RWPE2 (cell line): ENCODE results near the gene MTERF4.
A peak's percentile ranks its signal among the peaks of the same experiment; 100 is the strongest.

Source experiments
- ATAC-seq: fragments of 200-7000 bp; cut with Tn5 transposase; 3 replicates; pipeline ENCODE4 v1.9.1; 2021; ENCODE audit warnings: low read depth
- DNase-seq: peaks from one replicate; pipeline ENCODE4 v3.0.0-alpha.2; 2020; ENCODE audit warnings: low spot score
- H3K27ac ChIP-seq: fragments of 450-650 bp; 2 replicates; pipeline ENCODE4 v1.5.1; 2017; ENCODE audit warnings: mild to moderate bottlenecking; ENCODE audit not compliant: poor library complexity, severe bottlenecking
- H3K27me3 ChIP-seq: fragments of 250-450 bp; sonication (Bioruptor Pico); 2 replicates; pipeline ENCODE4 v1.5.1; 2021; ENCODE audit warnings: mild to moderate bottlenecking, moderate library complexity; ENCODE audit not compliant: insufficient read depth, poor library complexity, severe bottlenecking
- H3K36me3 ChIP-seq: fragments of 250-450 bp; sonication (Bioruptor Pico); 2 replicates; pipeline ENCODE4 v1.5.1; 2020; ENCODE audit warnings: low read depth, mild to moderate bottlenecking, moderate library complexity
- H3K4me1 ChIP-seq: fragments of 250-450 bp; sonication (Bioruptor Pico); 2 replicates; pipeline ENCODE4 v1.5.1; 2021; ENCODE audit warnings: mild to moderate bottlenecking, moderate library complexity; ENCODE audit not compliant: insufficient read depth, poor library complexity, severe bottlenecking
- H3K4me3 ChIP-seq: fragments of 250-450 bp; sonication (Bioruptor Pico); 2 replicates; pipeline ENCODE4 v1.5.1; 2021; ENCODE audit warnings: mild to moderate bottlenecking, moderate library complexity; ENCODE audit not compliant: severe bottlenecking
- H3K9me3 ChIP-seq: fragments of 250-450 bp; sonication (Bioruptor Pico); 2 replicates; pipeline ENCODE4 v1.5.1; 2021; ENCODE audit warnings: mild to moderate bottlenecking, moderate library complexity; ENCODE audit not compliant: severe bottlenecking
- CTCF ChIP-seq: fragments of 450-650 bp; IDR thresholded peaks from one replicate; pipeline ENCODE4 v1.5.1; 2017; ENCODE audit warnings: mild to moderate bottlenecking, moderate library complexity; ENCODE audit not compliant: poor library complexity, severe bottlenecking

Gene MTERF4

DNA sequence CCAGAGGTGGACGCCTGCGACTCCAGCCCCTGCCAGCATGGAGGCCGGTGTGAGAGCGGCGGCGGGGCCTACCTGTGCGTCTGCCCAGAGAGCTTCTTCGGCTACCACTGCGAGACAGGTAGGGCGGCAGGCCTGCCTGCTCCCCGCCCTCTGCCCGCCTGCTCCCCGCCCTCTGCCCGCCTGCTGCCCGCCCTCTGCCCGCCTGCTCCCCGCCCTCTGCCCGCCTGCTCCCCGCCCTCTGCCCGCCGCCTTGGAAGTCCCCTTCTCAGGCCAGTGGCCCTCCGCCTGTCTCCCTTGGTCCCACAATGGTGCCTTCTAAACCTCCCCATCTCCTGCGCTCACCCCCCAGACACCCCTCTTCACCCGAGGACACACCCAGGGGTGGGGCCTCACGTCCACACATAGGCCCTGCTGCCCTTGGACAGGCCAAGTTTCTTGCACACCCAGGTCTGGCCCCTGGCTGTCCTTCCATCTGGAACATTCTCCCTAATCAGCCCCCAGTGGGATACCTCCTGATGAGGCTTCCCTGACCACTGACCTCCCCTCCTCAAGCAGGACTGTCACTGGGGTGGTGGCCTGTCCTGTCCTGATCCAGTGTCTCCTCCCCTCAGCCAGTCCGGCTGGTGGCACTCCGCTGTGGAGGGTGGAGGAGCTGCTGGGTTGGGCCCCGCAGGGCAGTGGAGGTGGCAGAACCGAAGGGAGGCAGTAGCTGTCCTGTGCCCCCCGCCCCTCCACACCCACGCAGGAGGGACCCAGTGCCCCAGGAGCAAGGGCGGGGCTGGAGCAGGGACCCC is 37.9 kb downstream of the MTERF4 start:
- no peak overlapping the region for H3K27ac ChIP-seq
- H3K4me3 ChIP-seq: peak overlapping the region; percentile 17
- DNase-seq (no peak), ATAC-seq (peak; percentile 88)
- no peaks in the 10 kb centered on the region for H3K9me3 ChIP-seq
- H3K27me3 ChIP-seq: no peaks in the 10 kb centered on the region
- TF ChIP-seq CTCF: no peak
- H3K36me3 ChIP-seq: no peaks in the 10 kb centered on the region
- no peaks in the 10 kb centered on the region for H3K4me1 ChIP-seq

DNA sequence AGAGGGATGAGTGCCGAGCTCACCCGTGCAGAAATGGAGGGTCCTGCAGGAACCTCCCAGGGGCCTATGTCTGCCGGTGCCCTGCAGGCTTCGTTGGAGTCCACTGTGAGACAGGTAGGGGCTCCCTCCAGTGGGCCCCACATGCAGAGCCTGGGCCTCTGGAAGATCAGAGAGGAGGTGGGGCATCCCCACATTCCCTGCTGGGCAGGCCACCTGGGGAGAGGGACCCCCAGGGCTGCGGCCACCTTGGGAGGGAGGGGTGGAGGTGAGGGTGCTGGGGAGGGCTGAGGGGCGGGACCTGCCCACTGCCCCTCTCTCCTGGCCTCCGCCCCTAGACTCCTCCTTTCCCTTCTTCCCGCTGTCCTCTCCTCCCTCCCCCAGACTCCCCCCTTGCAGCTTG is 38.5 kb downstream of the MTERF4 start:
- Histone ChIP-seq H3K27me3 (no peaks in the 10 kb centered on the region), H3K4me3 (peak overlapping the region; percentile 17), H3K4me1 (no peaks in the 10 kb centered on the region), H3K27ac (no peak overlapping the region), H3K9me3 (no peaks in the 10 kb centered on the region), H3K36me3 (no peaks in the 10 kb centered on the region)
- no peak for TF ChIP-seq CTCF
- DNase-seq (no peak), ATAC-seq (peak; percentile 35)

DNA sequence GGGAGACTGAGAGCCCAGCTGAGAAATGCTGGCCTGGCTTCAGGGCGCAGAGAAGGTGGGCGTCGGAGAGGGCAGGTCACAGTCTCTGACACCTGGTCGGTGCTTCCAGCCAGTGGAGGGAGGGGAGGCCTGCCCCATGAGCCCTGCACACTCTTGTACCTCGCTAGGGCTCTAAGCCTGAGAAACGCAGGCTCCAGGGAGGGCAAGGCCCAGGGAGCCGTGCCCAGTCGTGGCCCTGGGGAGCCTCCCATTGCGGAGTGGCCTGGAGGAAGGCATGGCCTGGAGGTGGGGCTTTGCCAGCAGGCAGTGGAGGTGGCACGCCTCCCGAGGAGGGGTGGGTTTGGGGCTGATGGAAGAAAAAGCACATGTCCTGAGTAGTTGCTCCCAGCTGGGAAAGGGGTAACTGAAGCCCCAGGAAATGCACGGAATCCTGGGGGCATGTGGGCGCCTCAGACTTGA is 39.0 kb downstream of the MTERF4 start:
- DNase-seq: no peak
- ATAC-seq: no peak
- Histone ChIP-seq H3K27ac (no peak overlapping the region), H3K9me3 (no peaks in the 10 kb centered on the region), H3K4me3 (no peak overlapping the region), H3K36me3 (no peaks in the 10 kb centered on the region), H3K4me1 (no peaks in the 10 kb centered on the region), H3K27me3 (no peaks in the 10 kb centered on the region)
- no peak for TF ChIP-seq CTCF

DNA sequence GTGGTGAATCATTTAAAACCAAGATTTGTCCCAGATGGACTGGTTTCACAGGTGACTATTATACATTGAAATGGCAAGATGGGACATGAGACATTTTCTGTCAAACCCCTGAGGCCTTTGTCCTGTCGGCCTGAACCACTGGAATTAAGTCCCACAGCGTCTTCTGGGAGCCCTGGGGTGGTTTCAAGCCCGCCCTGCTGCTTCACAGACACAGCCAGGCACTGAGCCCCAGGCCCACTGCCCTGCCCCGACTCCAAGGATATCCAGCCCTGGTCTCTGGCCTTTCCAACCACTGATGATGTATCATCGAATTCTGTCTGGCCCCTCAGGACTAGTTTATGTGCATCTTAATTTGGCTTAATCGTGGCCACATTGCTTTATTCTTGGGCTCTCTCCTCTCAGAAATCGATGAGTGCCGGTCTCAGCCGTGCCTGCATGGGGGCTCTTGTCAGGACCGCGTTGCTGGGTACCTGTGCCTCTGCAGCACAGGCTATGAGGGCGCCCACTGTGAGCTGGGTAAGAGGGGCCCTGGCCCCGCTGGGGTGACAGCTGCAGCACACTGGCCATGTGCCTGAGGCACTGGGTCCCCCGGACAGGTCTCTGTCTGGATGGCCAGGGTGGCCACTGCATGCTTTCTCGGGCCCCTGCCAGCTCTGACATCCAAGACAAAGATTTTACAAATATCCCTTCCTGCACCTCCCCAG is 39.5 kb downstream of the MTERF4 start:
- ATAC-seq: no peak
- H3K4me3 ChIP-seq: no peak overlapping the region
- H3K36me3 ChIP-seq: no peaks in the 10 kb centered on the region
- H3K4me1 ChIP-seq: no peaks in the 10 kb centered on the region
- DNase-seq: no peak
- no peak overlapping the region for H3K27ac ChIP-seq
- H3K9me3 ChIP-seq: no peaks in the 10 kb centered on the region
- no peaks in the 10 kb centered on the region for H3K27me3 ChIP-seq
- no peak for TF ChIP-seq CTCF

- H3K36me3 ChIP-seq: no peaks in the 10 kb centered on the region
- no peak overlapping the region for H3K4me3 ChIP-seq
- no peaks in the 10 kb centered on the region for H3K4me1 ChIP-seq
- TF ChIP-seq CTCF: no peak
- H3K27me3 ChIP-seq: no peaks in the 10 kb centered on the region
- DNase-seq (no peak), ATAC-seq (no peak)
- H3K27ac ChIP-seq: no peak overlapping the region
- H3K9me3 ChIP-seq: no peaks in the 10 kb centered on the region
Measured at GRCh38 chr2:241061275-241061674, 40.8 kb downstream of the MTERF4 start.
